NB4 (cell line): ENCODE data around the gene ZFAND2B.

Experiments
- DNase-seq: peaks from one replicate; pipeline ENCODE4 v3.0.0; 2010; ENCODE audit warnings: low read depth
- H3K4me3 ChIP-seq: one replicate; pipeline ENCODE4 v1.5.1; 2011; ENCODE audit warnings: mild to moderate bottlenecking, low read depth, low read length, moderate library complexity
- CTCF ChIP-seq: IDR thresholded peaks from one replicate; pipeline ENCODE4 v1.5.1; 2012; ENCODE audit warnings: low read depth, low read length
- MAX ChIP-seq: IDR thresholded peaks from 2 replicates; pipeline ENCODE4 v1.6.1; 2011; ENCODE audit warnings: low read depth, low read length
- MYC ChIP-seq: IDR thresholded peaks from 2 replicates; pipeline ENCODE4 v1.6.1; 2011; ENCODE audit warnings: low read depth, low read length
- POLR2A ChIP-seq: IDR thresholded peaks from 2 replicates; pipeline ENCODE4 v1.6.1; 2011; ENCODE audit warnings: mild to moderate bottlenecking; ENCODE audit not compliant: insufficient read length; ENCODE audit errors: extremely low read depth

The ZFAND2B gene

GRCh38 chr2:219245148-219245898 lies 38.7 kb downstream of the ZFAND2B start, which contains the start of the genes GLB1L and STK16:
Gene GLB1L (minus strand): TSS chr2:219245444. CDS start chr2:219243573, 1,871 bp downstream.
Gene STK16 (plus strand): TSS chr2:219245479. CDS start chr2:219246000, 521 bp downstream.
- peak within 1 kb of the TSS; percentile 91 for H3K4me3 ChIP-seq
- TF ChIP-seq POLR2A (peak; percentile 82), MYC (no peak; the same call in 1 of the 2 replicates)
- peak; percentile 95 for DNase-seq

- peak; percentile 22 for DNase-seq
- H3K4me3 ChIP-seq = peak overlapping the region; percentile 91
- TF ChIP-seq MAX = no peak
- no peak for TF ChIP-seq MYC
- no peak for TF ChIP-seq CTCF
- no peak for TF ChIP-seq POLR2A
Measured at GRCh38 chr2:219245899-219246230, 39.3 kb downstream of the ZFAND2B start.

GRCh38 chr2:219246559-219246958 lies 40.0 kb downstream of the ZFAND2B start:
- H3K4me3 ChIP-seq = peak overlapping the region; percentile 91
- TF ChIP-seq CTCF (no peak), MAX (no peak), POLR2A (no peak), MYC (no peak)
- DNase-seq = no peak

- H3K4me3 ChIP-seq = peak overlapping the region; percentile 12
- TF ChIP-seq MYC (no peak; the same call in 1 of the 2 replicates), MAX (no peak), CTCF (no peak), POLR2A (no peak)
- peak; percentile 76 for DNase-seq
Measured at GRCh38 chr2:219247678-219248642, 41.4 kb downstream of the ZFAND2B start.

- TF ChIP-seq CTCF = no peak
- no peak for TF ChIP-seq MAX
- TF ChIP-seq MYC = no peak
- H3K4me3 ChIP-seq = peak overlapping the region; percentile 52
- no peak for DNase-seq
Measured at GRCh38 chr2:219248845-219249202, 42.2 kb downstream of the ZFAND2B start.
